ENCODE measurements around the gene GNG8.
A peak's percentile ranks its signal among the peaks of the same experiment; 100 is the strongest.
"Not testable (repeated sequence)": the region's sequence is repeated elsewhere in the genome, so short reads cannot be mapped to it uniquely, and the experiment has no call there.

GNG8 gene

DNA sequence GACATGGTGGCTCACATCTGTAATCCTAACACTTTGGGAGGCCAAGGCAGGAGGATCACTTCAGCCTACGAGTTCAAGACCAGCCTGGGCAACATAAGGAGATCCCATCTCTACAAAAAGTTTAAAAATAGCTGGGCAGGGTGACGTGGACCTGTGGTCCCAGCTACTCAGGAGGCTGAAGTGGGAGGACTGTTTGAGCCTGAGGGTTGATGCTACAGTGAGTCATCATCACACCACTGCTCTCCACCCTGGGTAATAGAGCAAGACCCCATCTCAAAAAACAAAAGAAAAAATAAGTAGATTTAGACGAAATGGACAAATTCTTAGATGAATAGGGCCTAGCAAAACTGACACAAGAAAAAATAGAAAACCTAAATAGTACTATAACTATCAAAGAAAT, 10.4 kb upstream of the GNG8 start:
- no peak for DNase-seq (ENCODE audit: low read depth in 2 of 2)

DNA sequence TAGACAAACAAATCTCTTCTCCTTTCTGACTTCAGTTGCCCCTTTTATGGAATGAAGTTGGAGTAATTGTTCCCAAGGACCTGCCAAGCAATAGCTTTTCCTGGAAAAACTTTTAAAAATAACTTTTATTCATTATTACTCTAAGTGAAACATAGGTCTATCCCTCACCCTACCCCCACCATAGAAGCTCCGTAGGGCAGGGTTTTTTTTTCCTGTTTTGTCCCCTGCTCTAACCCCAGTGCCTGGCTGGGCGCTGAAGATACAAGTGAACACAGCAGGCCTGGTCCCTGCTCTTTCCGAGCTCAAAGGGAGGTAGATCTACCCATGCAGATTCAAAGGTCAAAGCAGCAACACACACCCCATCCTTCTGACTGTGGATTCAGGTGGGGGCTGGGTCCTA, 8.7 kb upstream of the GNG8 start:
- DNase-seq (ENCODE audit: low read depth in 2 of 2) = no peak

DNA sequence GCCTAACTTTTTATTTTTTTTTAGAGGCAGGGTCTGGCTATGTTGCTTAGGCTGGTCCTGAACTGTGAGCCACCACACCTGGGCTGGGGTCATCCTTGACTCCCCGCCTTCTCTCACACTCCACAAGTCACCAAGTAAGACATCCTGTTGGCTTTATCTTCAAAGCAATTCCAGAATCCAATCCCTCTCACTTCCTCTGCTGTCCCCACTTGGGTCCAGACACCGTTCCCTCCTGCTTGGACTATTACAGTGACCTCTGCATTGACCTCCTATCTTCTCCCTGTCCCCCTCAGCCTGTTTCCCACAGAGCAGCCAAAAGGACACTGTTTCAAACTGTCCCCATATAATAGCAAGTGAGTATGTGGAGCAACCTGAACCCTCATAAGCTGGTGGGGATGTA, 4.7 kb upstream of the GNG8 start:
- DNase-seq (ENCODE audit: low read depth in 2 of 2) = no peak

DNA sequence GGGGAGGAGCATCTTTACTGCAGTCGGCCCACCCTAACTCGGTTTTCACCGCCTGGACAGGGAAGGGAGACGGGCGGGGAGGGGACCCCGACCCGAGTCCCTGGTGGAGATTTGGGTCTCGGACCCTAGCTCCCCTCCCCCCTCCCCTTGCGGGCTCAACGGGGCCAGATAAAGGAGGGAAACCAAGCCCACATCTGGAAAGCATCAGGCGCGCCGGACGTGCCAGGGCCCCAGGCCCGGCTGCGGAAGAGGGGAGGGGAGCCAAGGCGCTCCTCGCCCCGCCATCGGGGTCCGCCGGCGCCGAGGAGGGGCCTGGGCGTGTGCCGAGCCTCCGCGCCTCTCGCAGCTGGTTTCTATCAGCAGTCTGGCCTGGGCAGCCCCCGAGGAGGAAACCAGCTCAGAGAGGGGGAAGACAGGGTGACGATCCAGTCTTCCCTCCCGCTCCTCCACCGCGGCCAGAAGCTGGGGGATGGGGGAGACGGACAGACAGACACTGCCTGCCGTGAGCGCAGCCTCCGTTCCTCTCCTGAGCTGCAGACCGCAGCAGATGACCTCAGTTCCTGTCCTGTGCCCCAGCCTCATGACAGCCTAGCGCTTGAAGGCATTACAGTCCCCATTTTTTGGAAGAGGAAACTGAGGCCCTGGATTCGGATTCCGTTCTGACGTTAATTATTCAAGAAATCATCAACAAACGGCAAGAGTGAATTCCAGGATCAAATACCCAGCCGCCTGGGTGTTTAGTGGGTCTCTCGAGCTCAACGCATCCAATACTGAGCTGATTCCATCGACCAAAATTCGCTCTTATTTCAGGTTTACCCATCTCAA, 3.6 kb upstream of the GNG8 start:
- no peak for DNase-seq (ENCODE audit: low read depth in 2 of 2)

DNA sequence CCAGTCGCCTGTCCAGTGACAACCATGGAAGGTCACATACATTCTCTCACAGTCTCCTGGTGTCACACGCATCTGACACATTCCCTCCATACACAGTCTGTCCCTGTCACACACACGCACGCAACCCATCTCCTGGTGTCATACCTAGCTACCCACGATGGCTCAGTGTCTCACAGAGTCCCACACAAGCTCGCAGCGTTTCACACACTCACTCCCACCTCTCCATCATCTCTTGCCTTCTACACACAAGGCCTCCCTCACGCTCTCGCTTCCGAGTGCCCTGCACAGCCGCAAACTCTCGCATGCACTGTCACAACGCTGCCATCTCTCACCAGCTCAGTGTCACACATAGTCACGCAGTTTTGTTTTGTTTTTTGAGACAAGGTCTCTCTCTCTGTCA, 1.2 kb upstream of the GNG8 start:
- DNase-seq (ENCODE audit: low read depth in 2 of 2) = no peak

DNA sequence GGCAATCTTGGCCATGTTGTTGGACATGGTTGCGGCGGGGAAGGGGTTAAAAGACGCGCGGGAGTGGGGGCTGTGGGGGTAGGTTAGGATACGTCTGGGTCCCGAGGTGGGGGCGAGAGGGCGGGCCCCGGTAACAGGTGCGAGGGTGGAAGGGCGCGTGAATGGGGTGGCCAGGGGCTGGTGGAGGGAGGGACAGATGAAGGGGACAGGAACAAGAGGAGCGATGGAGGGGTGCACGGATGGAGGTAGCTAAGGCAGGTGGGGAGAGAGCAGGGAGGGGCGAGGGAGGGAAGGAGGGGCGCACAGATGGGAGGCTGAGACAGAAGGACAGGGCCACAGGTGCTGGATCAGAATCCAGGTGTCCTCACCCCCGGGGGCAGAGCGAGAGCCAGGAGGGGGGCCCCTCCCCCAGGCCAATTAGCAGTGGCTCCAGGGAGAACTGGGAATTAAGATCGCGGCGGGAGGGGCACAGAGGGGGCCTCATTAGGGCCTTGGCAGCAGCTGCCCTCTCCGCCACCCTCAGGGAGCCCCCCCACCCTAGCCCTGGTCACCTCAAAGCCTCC, 1.3 kb downstream of the GNG8 start:
- no peak for DNase-seq (ENCODE audit: low read depth in 2 of 2)

DNA sequence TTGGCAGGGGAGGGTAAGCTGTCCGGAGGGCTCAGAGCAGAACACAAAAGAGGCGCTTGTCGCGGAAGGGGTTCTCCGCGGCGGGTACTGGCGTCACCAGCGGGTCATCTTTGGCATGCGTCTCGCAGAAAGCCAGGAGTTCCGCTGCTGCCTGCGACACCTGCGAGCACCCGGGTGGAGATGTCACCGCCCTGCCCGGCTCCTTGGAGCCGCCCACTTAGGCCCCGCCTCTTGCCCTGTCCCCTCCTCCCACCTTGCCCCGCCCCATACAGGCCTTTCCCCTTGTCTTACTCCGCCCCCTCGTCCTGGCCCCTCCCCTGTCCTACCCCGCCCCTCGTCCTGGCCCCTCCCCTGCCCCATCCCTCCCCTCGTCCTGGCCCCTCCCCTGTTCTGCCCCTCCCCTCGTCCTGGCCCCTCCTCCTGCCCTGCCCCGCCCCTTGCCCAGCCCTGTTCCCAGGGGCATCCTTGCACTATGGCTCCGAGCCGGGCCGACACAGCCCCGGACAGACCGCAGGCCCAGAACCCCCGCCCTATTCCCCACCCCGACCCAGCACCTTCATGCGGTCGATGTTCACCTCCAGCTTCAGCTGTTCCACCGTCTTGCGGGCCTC, 1.9 kb downstream of the GNG8 start:
- DNase-seq (ENCODE audit: low read depth in 2 of 2) = peak; percentile 94 to 99

DNA sequence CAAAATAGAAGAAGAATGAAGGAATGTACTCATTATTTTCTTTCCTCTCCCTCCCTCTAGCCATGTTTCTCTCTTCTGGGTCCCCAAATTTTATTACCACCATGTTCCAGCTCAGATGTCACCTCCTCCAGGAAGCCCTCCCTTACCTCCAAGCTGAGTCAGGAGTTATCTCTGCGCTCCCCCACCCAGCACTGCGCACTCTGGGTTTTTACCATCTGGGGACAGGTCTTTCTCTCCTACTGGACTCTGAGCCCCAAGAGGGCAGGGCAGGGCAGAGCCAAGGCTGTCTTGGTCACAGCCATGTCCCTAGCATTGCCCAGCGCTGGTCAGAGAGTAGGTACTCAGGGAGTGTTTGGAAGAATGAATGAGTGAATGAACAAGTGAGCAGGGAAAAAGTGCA, 2.9 kb downstream of the GNG8 start:
- no peak for DNase-seq (ENCODE audit: low read depth in 2 of 2)

DNA sequence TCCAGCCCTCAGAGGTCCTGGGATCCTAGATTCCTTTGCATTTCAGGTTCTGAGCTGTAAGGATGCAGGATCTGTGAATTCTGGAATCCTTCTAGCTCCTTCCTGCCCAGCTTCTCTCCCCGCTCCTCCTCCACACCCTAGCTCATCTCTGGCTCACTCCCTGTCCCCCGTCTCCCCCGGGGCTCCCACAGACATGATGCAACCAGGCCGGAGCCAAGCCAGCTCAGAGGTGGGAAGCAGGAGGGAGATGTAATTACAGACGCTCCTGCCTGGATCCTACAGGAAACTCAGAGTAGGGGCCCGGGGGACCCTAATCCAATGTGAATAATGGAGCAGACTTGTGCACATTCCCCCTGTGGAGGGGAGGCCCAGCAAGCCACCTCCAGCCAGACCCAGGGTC, 4.5 kb downstream of the GNG8 start:
- no peak for DNase-seq (ENCODE audit: low read depth in 2 of 2)

DNA sequence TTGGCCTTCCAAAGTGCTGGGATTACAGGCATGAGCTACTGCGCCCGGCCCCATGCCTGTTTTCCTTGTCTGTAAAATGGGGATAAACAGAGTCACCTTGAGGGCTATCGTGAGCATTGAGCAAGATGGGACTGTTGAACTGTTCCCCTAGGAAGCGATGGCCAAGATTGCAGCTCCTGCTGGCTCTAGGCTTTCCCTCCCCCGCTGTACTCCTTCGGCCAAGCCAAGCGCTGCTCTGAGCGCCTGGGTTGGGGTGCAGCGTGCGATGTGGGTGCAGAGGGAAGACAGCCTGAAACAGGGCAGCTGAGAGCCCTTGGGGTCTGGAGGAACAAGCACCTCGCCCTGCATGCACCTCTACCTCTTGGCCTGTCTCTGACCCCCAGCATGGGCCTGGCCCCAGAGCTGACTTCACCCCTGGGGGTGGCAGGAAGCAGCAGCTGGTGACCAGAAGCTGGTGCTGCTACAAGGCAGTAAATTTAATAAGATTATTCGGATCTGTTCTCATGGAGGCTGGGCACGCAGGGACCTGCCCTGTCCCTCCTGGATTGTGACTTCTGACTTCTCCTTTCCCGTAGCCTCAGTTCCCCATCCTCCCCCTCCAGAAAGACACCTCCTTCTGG, 5.3 kb downstream of the GNG8 start:
- DNase-seq (ENCODE audit: low read depth in 2 of 2) = no peak

DNA sequence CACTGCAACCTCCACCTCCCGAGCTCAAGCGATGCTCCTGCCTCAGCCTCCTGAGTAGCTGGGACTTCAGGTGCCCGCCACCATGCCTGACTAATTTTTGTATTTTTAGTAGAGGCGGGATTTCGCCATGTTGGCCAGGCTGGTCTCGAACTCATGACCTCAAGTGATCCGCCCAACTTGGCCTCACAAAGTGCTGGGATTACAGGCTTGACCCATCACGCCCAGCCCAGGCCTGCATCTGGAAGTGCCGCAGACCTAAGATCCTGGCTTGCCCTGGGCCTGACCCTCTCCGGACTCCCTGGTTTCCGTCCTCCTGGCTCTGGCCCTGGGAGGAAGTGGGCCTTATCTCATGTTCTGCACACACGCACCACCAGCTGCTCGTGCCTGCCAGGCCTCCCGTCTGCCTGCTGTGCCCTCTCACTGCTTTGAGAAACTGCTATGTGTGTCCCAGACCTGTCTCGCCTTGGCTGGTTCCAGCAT, 6.4 kb downstream of the GNG8 start:
- no peak for DNase-seq (ENCODE audit: low read depth in 2 of 2)

DNA sequence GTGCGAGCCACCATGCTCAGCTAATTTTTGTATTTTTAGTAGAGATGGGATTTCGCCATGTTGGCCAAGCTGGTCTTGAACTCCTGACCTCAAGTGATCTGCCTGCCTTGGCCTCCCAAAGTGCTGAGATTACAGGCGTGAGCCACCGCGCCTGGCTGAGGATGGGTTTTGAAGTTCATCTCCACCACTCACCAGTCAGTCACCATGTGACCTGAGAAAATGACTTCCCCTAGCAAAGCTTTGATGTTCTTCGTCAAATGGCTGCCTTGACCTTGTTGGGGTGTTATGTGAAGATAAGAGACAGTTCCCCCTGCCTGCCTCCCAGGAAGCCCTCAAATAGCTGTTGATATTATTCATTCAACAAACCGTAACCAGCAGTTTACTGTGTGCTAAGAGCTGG, 7.0 kb downstream of the GNG8 start:
- not testable (repeated sequence) for DNase-seq (ENCODE audit: low read depth in 2 of 2)

DNA sequence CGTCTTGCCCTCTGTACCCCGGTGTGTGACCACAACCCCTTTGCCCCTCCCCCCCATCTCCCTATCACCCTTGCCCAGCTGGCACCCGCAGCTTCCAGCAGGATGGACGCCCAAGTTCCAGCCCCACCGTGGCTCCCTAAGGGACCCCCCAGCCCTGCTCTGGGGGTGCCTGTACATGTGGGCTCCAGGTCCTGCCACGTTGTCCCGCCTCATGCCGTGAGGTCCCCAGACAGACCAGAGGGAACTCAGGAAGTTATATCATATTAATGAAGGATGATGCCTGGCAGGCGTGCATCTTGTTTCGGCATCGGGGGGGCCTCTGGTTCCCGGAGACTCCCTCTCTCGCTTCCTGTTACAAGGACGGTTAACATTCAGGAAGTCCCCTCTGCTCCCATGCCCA, 9.6 kb downstream of the GNG8 start:
- DNase-seq (ENCODE audit: low read depth in 2 of 2) = no peak

DNA sequence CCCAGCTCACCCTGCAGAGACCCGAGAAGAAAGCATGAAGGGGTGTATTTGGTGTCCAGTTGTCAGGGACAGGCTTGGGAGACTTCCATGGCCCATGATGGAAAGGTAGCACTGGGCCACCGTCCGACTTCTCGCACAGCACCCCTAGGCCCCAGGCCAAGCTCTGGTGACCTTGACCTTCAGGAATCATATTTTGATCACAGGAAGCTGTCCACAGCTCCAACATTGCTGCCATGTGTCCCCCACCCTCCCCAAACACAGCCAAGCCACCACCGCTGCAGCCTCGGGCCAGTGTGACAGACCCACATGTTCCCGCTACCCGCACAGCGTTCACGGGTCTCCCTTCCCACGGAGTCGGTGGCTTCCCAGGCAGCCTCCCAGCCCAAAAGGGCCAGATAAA, 10.3 kb downstream of the GNG8 start:
- DNase-seq (ENCODE audit: low read depth in 2 of 2) = no peak

DNA sequence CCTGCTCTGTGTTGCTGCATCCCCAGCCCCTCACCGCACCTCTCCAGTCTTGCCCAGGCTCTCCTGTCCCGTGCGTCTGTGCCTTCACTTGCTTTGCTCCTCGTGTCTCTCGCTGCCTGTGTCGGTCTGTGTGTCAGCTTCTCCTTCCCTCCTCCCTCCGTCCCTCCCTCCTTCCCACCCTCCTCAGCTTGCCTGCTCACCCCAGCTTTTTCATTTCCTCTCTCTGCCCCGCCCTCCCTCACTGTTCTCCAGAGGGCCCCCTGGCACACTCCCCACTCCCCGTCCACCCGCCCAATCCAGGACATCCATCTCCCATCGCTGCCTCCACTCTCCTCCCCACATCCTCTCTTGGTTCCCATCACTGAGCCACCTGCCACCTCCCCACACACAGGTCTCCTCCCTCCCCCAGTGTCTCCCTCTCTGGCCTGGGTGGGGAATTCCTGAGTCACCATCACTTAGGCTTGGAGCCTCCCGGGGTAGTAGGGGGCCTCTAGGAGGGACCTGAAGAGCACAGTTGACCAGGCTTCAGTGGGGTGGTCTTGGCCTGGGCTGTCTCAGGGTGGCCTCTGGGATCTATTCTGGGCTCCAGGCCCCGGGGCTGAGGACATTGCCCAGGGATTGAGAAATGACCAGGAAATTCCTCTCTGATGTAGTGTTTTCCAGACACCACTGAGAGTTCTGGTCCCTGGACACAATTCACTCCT, 10.9 kb downstream of the GNG8 start, which contains the start of gene PTGIR:
PTGIR (minus strand) TSS at position 132 of the 704 bp plus-strand sequence. CDS start 864 bp downstream, outside the sequence.
- DNase-seq (ENCODE audit: low read depth in 2 of 2) = no peak

DNA sequence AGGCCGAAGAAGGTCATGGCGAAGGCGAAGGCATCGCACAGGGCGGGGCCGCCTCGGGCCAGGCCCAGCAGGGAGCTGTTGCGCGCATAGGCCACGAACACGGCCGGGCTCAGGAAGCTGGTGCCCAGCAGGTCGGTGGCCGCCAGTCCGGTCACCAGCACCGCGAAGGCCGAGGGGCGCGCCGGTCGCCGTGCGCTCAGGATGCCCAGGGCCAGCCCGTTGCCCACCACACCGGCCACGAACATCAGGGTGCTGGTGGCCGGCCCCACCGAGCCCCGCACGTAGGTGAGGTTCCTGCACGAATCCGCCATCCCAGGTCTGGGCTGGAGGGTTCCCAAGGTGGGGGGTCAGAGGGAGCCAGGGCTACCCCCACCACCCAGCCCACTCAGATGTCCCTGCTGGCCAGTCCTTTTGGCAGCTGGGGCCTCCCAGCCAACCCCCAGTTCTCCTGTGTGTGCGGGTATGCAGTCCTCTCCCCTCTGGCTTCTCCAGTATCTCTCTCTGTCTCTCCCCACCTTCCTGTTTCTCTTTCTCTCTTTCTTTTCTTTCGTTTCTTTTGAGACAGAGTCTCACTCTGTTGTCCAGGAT, 12.0 kb downstream of the GNG8 start:
- DNase-seq (ENCODE audit: low read depth in 2 of 2) = no peak

DNA sequence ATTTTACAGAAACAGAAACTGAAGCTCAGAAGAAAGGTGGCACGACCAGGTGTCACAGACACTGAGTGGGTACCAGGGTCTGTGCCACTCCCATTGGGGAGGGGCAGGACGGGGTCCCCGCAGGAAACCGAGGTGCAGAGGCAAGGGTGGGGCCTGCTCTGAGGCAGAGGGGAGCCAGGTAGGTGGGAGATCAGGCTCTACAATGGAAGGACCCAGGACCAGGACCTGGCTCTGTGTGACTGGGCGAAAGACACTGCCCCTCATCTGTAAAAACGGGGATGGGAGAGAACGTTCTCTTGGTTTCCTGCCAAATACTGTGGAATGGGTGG, 13.9 kb downstream of the GNG8 start:
- no peak for DNase-seq (ENCODE audit: low read depth in 2 of 2)

DNA sequence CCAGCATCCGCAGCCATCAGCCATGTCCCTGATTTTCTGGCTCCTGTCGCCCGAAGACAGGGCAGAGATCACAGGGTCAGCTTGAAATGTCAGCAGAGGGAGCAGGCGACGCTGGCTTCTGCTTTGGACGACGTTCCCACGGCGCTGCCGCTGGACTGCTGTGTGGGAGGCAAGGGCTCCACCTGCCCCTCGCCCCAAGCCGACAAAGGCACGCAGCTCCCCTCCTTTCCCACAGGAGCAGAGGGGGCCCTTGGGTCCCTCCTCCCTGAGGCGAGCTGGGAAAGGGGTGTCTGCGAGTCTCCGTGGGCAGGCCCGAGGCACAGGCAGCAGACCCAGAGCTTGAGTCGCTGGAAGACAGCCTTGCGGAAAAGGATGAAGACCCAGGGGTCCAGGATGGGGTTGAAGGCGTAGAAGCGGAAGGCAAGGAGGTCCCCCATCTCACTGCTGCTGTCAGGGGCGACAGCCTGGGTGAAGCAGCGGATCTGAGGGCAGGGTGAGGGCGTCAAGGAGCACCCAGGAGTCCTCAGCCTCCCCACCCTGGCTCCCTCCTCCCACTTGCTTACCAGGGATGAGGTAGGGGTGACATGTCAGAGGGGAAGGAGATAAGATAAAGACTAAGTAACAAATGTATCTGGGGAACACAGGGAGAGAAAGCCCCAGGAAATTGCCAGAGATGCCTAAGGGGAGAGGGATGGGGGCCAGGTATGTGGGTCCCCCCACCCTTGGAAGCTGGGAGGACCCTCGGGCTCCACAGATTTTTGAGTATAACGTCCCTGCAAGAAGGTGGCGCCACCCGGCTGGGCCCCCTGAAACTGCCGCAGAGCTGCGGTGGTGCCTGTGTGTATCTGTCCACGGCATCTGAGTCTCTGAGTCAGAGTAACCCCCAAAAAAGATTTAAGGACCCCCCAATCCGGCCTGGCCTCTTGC, 14.5 kb downstream of the GNG8 start:
- no peak for DNase-seq (ENCODE audit: low read depth in 2 of 2)

DNA sequence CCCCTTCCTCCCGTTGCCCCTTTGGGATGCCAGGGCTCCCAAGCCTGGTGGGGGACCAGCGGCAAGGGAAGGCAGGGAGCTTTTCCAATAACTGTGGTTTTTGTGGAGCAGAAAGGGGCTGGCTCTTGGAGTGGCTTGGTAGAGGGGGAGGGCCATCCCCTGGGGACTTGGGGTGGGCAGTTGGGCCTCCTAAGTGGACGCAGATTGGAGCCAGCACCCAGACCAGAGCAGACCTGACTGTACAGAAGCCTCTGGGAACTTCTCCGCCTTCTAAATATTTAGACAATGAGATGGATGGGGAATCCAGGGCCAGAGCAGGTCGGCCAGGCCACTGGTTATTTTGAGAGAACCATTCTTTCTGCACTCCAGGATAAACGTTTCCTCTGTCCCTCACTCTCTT, 15.3 kb downstream of the GNG8 start:
- no peak for DNase-seq (ENCODE audit: low read depth in 2 of 2)

DNA sequence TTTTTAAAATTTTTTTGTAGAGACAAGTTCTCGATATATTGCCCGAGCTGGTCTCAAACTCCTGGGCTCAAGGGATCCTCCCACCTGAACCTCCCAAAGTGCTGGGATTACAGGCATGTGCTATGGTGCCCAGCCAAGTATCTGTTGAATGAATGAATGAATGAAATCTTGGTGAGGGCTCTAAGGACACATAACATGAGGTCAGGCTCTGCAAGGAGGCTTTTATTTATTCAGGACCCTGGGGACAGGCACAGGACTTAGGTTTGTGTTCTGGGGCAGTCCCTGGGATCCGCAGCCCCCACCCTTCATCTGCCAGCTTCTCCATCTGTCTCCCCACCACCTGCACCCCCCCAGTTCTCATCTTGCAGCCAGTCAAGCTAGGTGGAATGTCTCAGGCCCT, 15.7 kb downstream of the GNG8 start:
- DNase-seq (ENCODE audit: low read depth in 2 of 2) = no peak
